Measurements from ENCODE around the gene ITSN1.

DNA sequence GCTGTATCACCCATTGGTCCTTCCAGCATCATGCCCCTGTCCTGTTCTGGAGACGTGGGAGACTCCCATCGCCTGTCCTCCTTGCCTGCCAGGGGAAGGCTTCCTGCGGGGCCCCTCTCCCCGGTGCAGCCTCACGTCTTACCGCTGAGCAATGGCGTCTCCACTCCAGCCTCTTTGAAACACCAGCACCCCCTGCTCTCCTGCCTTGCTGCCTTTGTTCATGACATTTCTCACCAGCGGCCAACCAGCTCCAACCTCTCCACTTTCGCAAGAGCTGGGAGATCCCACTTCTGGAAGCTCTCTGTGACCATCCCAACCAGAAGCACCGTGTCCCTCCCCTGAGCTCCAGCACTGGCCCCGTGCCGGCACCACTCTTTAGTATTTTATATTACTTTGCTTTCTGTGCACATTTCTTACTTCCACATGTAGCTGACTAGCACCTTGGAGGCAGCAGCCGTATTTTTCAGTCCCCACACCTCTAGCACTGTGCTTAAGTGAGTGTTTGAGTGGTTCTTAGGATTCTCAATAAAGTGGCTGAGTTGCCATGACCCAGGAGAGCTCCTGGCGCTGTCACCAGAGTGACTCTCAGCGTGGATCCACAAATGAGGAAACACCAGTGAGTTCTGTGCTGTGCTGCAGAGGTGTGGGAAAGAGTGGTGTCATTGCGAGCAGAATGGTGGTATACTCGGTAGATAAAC, 189.8 kb downstream of the ITSN1 start:
- TF ChIP-seq CTCF (IDR thresholded peaks at IDR 0.05) (no peak), POLR2A (IDR thresholded peaks at IDR 0.05) (no peak), POLR2AphosphoS5 (IDR thresholded peaks at IDR 0.05) (no peak)
